Erythroblast (primary cell): Measurements from ENCODE around the gene HFM1.
"Not testable (repeated sequence)": the region's sequence is repeated elsewhere in the genome, so short reads cannot be mapped to it uniquely, and the experiment has no call there.

ENCODE experiments used
- DNase-seq, 2 experiments: peaks; one replicate each; lab custom pipeline; 2025; lab: John Stamatoyannopoulos, UW
- GATA1 ChIP-seq: IDR thresholded peaks from 2 replicates; pipeline ENCODE4 v1.6.1; 2011; ENCODE audit warnings: low read depth, mild to moderate bottlenecking, control low read depth, low read length, moderate library complexity
- POLR2A ChIP-seq: IDR thresholded peaks from 2 replicates; pipeline ENCODE4 v1.6.1; 2011; ENCODE audit warnings: mild to moderate bottlenecking, low read length

Gene HFM1

GRCh38 chr1:91325456-91325855 is 79.2 kb downstream of the HFM1 start:
- TF ChIP-seq POLR2A (no peak), GATA1 (no peak)
- DNase-seq = no peak

- TF ChIP-seq GATA1 (no peak), POLR2A (no peak)
- no peak for DNase-seq
Measured at GRCh38 chr1:91314643-91315042, 90.0 kb downstream of the HFM1 start.

DNA sequence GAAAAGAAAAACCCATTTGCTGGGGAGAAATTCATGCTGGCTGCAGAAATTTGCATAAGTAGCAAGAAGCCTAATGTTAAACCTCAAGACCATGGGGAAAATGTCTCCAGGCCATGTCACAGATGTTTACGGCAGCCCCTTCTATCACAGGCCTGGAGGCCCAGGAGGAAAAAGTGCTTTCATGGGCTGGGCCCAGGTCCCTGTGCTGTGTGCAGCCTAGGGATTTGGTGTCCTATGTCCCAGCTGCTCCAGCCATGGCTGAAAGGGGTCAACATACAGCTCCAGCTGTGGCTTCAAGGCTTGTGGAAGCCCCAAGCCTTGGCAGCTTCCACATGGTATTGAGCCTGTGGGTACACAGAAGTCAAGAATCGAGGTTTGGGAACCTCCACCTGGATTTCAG is 93.0 kb downstream of the HFM1 start:
- TF ChIP-seq POLR2A (no peak), GATA1 (no peak)
- no peak for DNase-seq

GRCh38 chr1:91308544-91308943 is 96.1 kb downstream of the HFM1 start:
- TF ChIP-seq POLR2A (no peak), GATA1 (no peak)
- DNase-seq = peak; percentile 26 to 64

- no peak for DNase-seq
- no peak for TF ChIP-seq POLR2A
- no peak for TF ChIP-seq GATA1
Measured at GRCh38 chr1:91307784-91308409, 96.7 kb downstream of the HFM1 start.

- TF ChIP-seq GATA1 (no peak), POLR2A (no peak)
- no peak for DNase-seq
Measured at GRCh38 chr1:91303165-91303564, 101.5 kb downstream of the HFM1 start.

GRCh38 chr1:91288843-91289553 is 115.6 kb downstream of the HFM1 start:
- DNase-seq = not testable (repeated sequence)

GRCh38 chr1:91286962-91287317 is 117.7 kb downstream of the HFM1 start:
- DNase-seq = not testable (repeated sequence)

DNA sequence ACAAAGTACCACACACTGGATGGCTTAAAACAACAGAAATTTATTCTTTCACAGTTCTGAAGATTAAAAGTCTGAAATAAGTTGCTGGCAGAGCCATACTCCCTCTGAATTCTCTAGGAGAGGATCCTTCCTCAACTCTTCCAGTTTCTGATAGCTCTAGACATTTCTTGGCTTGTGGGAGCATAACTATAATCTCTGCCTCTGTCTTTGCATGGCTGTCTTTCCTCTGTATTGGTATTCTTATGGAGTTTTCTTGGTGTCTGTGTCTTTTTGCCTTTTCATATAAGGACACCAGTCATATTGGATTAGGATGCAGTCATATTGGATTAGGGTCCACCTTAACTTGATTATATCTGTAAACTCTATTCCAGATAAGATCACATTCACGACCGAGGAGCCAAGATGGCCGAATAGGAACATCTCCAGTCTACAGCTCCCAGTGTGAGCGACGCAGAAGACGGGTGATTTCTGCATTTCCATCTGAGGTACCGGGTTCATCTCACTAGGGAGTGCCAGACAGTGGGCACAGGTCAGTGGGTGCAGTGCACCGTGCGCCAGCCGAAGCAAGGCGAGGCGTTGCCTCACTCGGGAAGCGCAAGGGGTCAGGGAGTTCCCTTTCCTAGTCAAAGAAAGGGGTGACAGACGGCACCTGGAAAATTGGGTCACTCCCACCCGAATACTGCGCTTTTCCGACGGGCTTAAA is 118.2 kb downstream of the HFM1 start:
- not testable (repeated sequence) for DNase-seq

DNA sequence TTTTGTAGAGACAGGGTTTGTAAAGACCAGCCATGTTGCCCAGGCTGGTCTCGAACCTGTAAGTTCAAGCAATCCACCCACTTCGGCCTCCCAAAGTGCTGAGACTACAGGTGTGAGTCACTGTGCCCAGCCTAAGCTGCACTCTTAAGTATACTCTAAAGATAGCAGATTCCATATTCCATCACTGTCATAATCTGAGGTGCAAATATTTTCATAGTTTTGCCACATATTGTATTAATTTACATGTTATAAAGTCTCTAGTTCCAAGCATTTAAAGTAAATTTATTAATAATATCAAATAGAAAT is 121.3 kb downstream of the HFM1 start:
- DNase-seq = no peak
- no peak for TF ChIP-seq GATA1

DNA sequence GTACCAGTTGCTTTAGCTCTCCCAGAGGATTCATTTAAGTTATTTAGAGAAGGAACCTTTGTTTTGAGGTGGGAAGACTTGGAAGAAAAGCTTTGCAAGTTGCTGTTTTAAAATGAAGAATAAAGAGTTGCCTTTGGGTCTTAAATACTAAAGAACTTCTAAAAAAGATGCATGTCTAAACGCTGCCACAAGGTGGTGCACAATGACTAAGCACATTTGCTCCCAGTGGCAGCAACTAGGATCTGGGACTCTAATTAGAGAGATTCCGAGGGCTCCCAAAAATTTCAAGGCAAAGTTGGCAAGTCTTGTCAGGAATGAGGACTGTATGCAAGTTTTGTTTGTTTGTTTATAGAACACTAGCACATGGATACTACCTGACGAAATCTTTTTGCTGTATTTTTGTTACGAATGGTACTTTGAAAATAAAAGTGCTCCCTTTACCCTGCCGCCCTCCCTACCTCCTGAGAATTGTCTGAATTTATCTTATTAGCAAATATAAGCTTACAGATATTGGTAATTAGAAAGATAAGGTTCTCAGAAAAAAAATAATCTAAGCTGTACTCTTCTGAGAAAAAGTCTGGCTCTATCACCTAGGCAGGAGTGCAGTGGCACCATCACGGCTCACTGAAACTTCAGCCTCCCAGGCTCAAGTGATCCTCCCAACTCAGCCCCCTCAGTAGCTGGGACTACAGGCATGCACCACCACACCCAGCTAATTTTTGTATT is 121.8 kb downstream of the HFM1 start:
- peak; percentile 69 to 83 for DNase-seq

GRCh38 chr1:91281782-91282181 is 122.9 kb downstream of the HFM1 start:
- DNase-seq = no peak
- no peak for TF ChIP-seq POLR2A
- TF ChIP-seq GATA1 = no peak

More for the DNA sequence above, 121.8 kb downstream of the HFM1 start:
- TF ChIP-seq POLR2A = no peak
- no peak for TF ChIP-seq GATA1

- peak; percentile 4 to 16 for DNase-seq
- TF ChIP-seq GATA1 (no peak), POLR2A (no peak)
Measured at GRCh38 chr1:91278754-91279153, 125.9 kb downstream of the HFM1 start.

DNA sequence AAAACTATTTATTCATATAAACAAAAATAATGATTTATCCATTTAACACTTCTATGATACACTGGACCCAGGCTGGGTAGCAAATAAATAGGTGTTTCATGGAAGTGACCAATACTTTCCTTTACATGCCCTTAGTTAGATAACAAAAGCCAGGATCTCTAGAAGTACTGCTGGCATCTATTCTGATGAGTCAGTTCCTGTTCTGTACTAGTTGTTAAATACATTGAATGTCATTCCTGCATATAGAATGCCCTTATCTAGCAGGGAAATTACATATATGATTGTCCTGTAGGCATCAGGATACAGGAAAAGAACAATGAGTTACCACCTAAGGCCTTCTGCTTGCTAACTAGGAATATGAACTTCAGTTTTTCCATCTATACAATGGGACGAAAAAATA is 130.8 kb downstream of the HFM1 start:
- TF ChIP-seq POLR2A = no peak
- no peak for TF ChIP-seq GATA1

GRCh38 chr1:91261655-91262054 is 143.0 kb downstream of the HFM1 start:
- DNase-seq = no peak

More for the DNA sequence above, 130.8 kb downstream of the HFM1 start:
- DNase-seq = no peak

More at GRCh38 chr1:91261655-91262054, 143.0 kb downstream of the HFM1 start:
- no peak for TF ChIP-seq GATA1
- TF ChIP-seq POLR2A = no peak
